Thyroid gland (tissue), 4 donors: Measurements from ENCODE around the gene OGFOD3. TPM values are rescaled to one million over a fixed set of nuclear protein-coding genes. Genes with fewer than 3 reads are reported as not detected.

Experiments used
- DNase-seq, 2 donors: peaks; one replicate each; pipeline ENCODE4 v3.0.0-alpha.2; 2019
- H3K27ac ChIP-seq, 3 donors: fragments of 200-600 bp; sonication (generic); 1 replicate in 2 of 3; 2 replicates in 1 of 3; pipeline ENCODE4 v1.5.1; 2016 to 2019; ENCODE audit warnings: mild to moderate bottlenecking in 1 of 3, moderate library complexity in 1 of 3
- H3K27me3 ChIP-seq: fragments of 200-600 bp; sonication (generic); one replicate; pipeline ENCODE4 v1.5.1; 2019
- H3K36me3 ChIP-seq, 2 donors: fragments of 200-600 bp; sonication (generic); one replicate each; pipeline ENCODE4 v1.5.1; 2016 to 2019
- H3K4me1 ChIP-seq, 2 donors: fragments of 200-600 bp; sonication (generic); one replicate each; pipeline ENCODE4 v1.5.1; 2017 to 2019
- H3K4me3 ChIP-seq, 3 donors: fragments of 200-600 bp; sonication (generic); replicated peaks in 1 of 3; 1 replicate in 2 of 3; 2 replicates in 1 of 3; pipeline ENCODE4 v1.5.1; 2016; ENCODE audit warnings: mild to moderate bottlenecking in 1 of 3
- H3K9me3 ChIP-seq: fragments of 200-600 bp; sonication (generic); one replicate; pipeline ENCODE4 v1.5.1; 2017
- CTCF ChIP-seq, 6 experiments: fragments of 200-600 bp in 3 of 6; fragments of 450-650 bp in 3 of 6; sonication (generic) in 3 of 6; IDR thresholded peaks; one replicate each; pipeline ENCODE4 v1.5.1; 2016 to 2019; ENCODE audit warnings: antibody characterized with exemption in 6 of 6, mild to moderate bottlenecking in 2 of 6, inconsistent platforms in 1 of 6, moderate library complexity in 1 of 6
- POLR2A ChIP-seq, 2 donors: fragments of 450-650 bp; IDR thresholded peaks; one replicate each; pipeline ENCODE4 v1.6.1; 2017; ENCODE audit warnings: antibody characterized with exemption in 2 of 2, mild to moderate bottlenecking in 2 of 2, moderate library complexity in 1 of 2
- WGBS, 2 donors: methylation state at CpG; one replicate each; pipeline ENCODE4 v1.1.5; 2017; 5-methylcytosine and 5-hydroxymethylcytosine counted together
- intact Hi-C: fragments of 100-400 bp; cut with DNase I; formaldehyde crosslinking; loops from one replicate; pipeline ENCODE4 v1.15.1; 2023
- total RNA-seq, 4 donors: library from RNA; depleted of rRNA; stranded (reverse); fragments of >200 nt; gene quantifications; one replicate each; pipeline ENCODE4 v1.2.3, GENCODE V29; 2016

OGFOD3 gene
- total RNA-seq, 4 donors from 2014 or later = 46.5 to 57.5 (median 55.1) TPM

- Histone ChIP-seq H3K4me1 (no peaks in the 10 kb centered on the region), H3K9me3 (no peaks in the 10 kb centered on the region), H3K27me3 (no peaks in the 10 kb centered on the region), H3K27ac (no peak overlapping the region), H3K36me3 (peaks cover 4 to 8% of the 10 kb centered on the region in 2 donors), H3K4me3 (no peak overlapping the region)
- 96 to 97% methylated on average over 5 to 19 of the region's 23 CpGs for WGBS, 2 donors
- intact Hi-C loops = no loop called here
- TF ChIP-seq CTCF (IDR thresholded peaks at IDR 0.05) (no peak), POLR2A (IDR thresholded peaks at IDR 0.05) (no peak)
- no peak for DNase-seq
Observed at GRCh38 chr17:82391496-82392066, 26.8 kb downstream of the OGFOD3 start.

GRCh38 chr17:82390860-82391435 is 27.4 kb downstream of the OGFOD3 start:
- intact Hi-C loops = no loop called here
- no peaks in the 10 kb centered on the region for H3K27me3 ChIP-seq
- no peak for DNase-seq
- no peak overlapping the region for H3K4me3 ChIP-seq
- H3K27ac ChIP-seq = no peak overlapping the region
- H3K36me3 ChIP-seq = peaks cover 4 to 8% of the 10 kb centered on the region in 2 donors
- no peaks in the 10 kb centered on the region for H3K4me1 ChIP-seq
- H3K9me3 ChIP-seq = no peaks in the 10 kb centered on the region
- WGBS, 2 donors = 84 to 90% methylated on average over 11 to 13 of the region's 13 CpGs
- TF ChIP-seq POLR2A (IDR thresholded peaks at IDR 0.05) (no peak), CTCF (IDR thresholded peaks at IDR 0.05) (no peak)

- Histone ChIP-seq H3K9me3 (no peaks in the 10 kb centered on the region), H3K36me3 (peaks cover 4 to 8% of the 10 kb centered on the region in 2 donors), H3K27me3 (no peaks in the 10 kb centered on the region), H3K4me1 (peaks cover 0 to 2% of the 10 kb centered on the region in 2 donors), H3K27ac (no peak overlapping the region), H3K4me3 (no peak overlapping the region)
- DNase-seq = no peak
- no peak for TF ChIP-seq CTCF (IDR thresholded peaks at IDR 0.05)
- TF ChIP-seq POLR2A (IDR thresholded peaks at IDR 0.05) = no peak
- 97 to 98% methylated on average over 20 to 28 of the region's 34 CpGs for WGBS, 2 donors
- intact Hi-C loops = no loop called here
Observed at GRCh38 chr17:82390015-82390859, 28.1 kb downstream of the OGFOD3 start.

GRCh38 chr17:82389379-82389778 is 29.0 kb downstream of the OGFOD3 start:
- no peak overlapping the region for H3K4me3 ChIP-seq
- no peak overlapping the region for H3K27ac ChIP-seq
- intact Hi-C loops = no loop called here
- H3K4me1 ChIP-seq = peaks cover 3 to 11% of the 10 kb centered on the region in 2 donors
- H3K36me3 ChIP-seq = peaks cover 4 to 8% of the 10 kb centered on the region in 2 donors
- TF ChIP-seq CTCF (IDR thresholded peaks at IDR 0.05) (no peak), POLR2A (IDR thresholded peaks at IDR 0.05) (no peak)
- H3K9me3 ChIP-seq = no peaks in the 10 kb centered on the region
- DNase-seq = no peak
- WGBS, 2 donors = 88 to 89% methylated on average over 10 of the region's 10 CpGs
- no peaks in the 10 kb centered on the region for H3K27me3 ChIP-seq

GRCh38 chr17:82388922-82389283 is 29.5 kb downstream of the OGFOD3 start:
- Histone ChIP-seq H3K4me1 (peaks cover 3 to 13% of the 10 kb centered on the region in 2 donors), H3K9me3 (no peaks in the 10 kb centered on the region), H3K27me3 (no peaks in the 10 kb centered on the region), H3K4me3 (no peak overlapping the region), H3K27ac (no peak overlapping the region), H3K36me3 (peaks cover 4 to 8% of the 10 kb centered on the region in 2 donors)
- WGBS, 2 donors = 87 to 89% methylated on average over 21 of the region's 21 CpGs
- no peak for DNase-seq
- TF ChIP-seq POLR2A (IDR thresholded peaks at IDR 0.05) (no peak), CTCF (IDR thresholded peaks at IDR 0.05) (no peak)
- intact Hi-C loops = no loop called here
